ENCODE measurements around the gene DLL1.
A peak's percentile ranks its signal among the peaks of the same experiment; 100 is the strongest.

The DLL1 gene

DNA sequence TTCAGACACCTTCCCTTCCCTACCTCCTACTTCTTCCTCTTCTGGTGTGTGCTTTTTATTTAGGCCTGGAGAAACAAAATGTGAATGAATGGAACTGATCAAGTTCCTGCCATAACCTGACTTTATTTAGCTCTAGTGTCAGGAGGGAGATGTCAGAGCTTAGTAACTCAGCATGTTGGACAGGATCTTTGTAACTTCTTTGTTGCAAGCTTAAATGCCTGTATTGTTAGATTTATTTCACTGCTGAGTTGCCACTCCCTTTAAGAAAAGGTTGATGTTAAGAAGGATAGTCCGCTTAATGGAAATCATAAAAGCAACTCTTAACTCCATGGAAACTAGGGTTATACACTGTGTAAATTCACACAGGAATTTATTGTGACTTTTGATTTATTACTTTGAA, 17.9 kb upstream of the DLL1 start:
- H3K36me3 ChIP-seq (ENCODE audit: control insufficient read depth, insufficient read depth, low read length): no peaks in the 10 kb centered on the region
- H3K4me3 ChIP-seq (ENCODE audit: low read length): no peak overlapping the region
- no peak overlapping the region for H3K27ac ChIP-seq (ENCODE audit: low read length)
- peaks cover 2% of the 10 kb centered on the region for H3K4me1 ChIP-seq (ENCODE audit: control insufficient read depth, insufficient read depth, low read length)
- no peak for DNase-seq (ENCODE audit: low read depth, low spot score)
- no CpG with 5 or more reads among the region's 1 CpG for WGBS (ENCODE audit: insufficient coverage, insufficient read length)
- peaks cover 4% of the 10 kb centered on the region; the same call in 1 of the 2 replicates for H3K27me3 ChIP-seq (ENCODE audit: control insufficient read depth, insufficient read depth, low read length)
- no peaks in the 10 kb centered on the region for H3K9me3 ChIP-seq (ENCODE audit: control insufficient read depth, insufficient read depth, low read length)

DNA sequence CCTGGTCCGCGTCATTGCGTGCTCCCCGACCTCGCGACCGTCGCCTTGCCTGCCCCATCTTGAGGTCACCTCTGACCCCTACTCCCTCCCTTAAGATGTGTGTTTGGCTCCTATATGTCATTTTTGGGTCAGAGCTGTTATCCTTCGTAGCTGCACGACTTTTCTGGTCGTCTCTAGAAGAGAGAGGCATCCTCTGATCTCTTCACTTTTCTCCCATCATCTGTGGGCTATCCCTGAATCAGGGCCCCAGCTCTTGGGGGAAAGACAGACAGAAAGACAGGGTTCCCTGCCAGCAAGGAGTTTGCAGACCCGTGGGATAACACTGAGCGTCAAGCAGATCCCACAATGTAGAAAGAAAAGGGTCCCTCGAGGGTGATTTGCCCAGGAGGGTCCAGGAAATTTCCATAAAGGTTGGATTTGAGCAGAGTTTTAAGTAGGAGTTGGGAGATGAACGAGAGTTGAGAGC, 16.2 kb upstream of the DLL1 start:
- DNase-seq (ENCODE audit: low read depth, low spot score): no peak
- no CpG with 5 or more reads among the region's 15 CpGs for WGBS (ENCODE audit: insufficient coverage, insufficient read length)
- H3K4me1 ChIP-seq (ENCODE audit: control insufficient read depth, insufficient read depth, low read length): no peaks in the 10 kb centered on the region; the same call in 1 of the 2 replicates

DNA sequence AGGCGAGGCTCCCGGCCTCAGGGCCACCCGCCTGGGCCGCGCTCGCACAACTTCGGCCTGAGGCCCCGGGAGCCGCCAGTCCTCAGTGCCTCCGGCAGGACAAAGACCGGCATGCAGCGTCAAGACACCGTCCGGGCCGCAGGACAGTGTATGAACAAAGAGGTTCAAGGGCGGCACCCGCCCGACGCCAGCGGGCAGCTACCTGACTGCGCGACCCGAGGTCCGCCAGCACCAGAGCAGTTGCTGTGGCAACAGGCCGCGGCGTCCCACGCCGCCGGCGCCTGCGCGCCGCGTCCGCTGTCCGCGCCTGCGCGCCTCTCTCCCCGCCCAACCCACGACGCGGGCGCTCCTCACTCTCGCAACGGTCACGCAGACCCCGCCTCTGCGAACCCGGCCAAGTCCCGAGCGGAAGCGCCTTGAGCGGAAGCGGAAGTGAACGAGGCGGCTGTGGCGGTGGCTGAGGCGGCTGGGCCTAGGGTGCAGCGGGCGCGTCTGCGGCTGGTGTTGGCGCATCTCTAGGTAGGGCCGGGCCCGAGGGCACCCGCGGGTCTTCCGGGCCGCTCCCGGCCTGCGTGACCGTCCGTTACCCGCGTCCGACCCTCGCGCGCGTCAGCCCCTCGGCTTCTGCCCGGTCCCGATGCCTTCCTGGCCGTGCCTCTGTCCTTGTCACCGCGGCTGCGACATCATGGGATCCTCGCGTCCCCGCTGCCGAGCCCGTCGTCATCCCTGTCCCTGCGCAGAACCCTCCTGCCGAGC, 15.6 kb upstream of the DLL1 start, which contains the start of gene FAM120B:
Gene FAM120B, plus strand, starts transcription at position 435 of the 756 bp plus-strand sequence. CDS start 10,633 bp downstream, outside the sequence.
- H3K4me3 ChIP-seq (ENCODE audit: low read length): peak within 1 kb of the TSS; percentile 88
- H3K36me3 ChIP-seq (ENCODE audit: control insufficient read depth, insufficient read depth, low read length): no peaks in the 10 kb centered on the region
- peaks cover 4% of the 10 kb centered on the region; the same call in 1 of the 2 replicates for H3K27me3 ChIP-seq (ENCODE audit: control insufficient read depth, insufficient read depth, low read length)
- no peak within 1 kb of the TSS for H3K27ac ChIP-seq (ENCODE audit: low read length)
- no CpG with 5 or more reads among the region's 97 CpGs for WGBS (ENCODE audit: insufficient coverage, insufficient read length)
- no peaks in the 10 kb centered on the region; the same call in 1 of the 2 replicates for H3K4me1 ChIP-seq (ENCODE audit: control insufficient read depth, insufficient read depth, low read length)
- no peaks in the 10 kb centered on the region for H3K9me3 ChIP-seq (ENCODE audit: control insufficient read depth, insufficient read depth, low read length)
- no peak for DNase-seq (ENCODE audit: low read depth, low spot score)

More for the DNA sequence above, 16.2 kb upstream of the DLL1 start:
- no peaks in the 10 kb centered on the region for H3K36me3 ChIP-seq (ENCODE audit: control insufficient read depth, insufficient read depth, low read length)
- H3K9me3 ChIP-seq (ENCODE audit: control insufficient read depth, insufficient read depth, low read length): no peaks in the 10 kb centered on the region
- peak overlapping the region; percentile 88 for H3K4me3 ChIP-seq (ENCODE audit: low read length)
- peaks cover 4% of the 10 kb centered on the region; the same call in 1 of the 2 replicates for H3K27me3 ChIP-seq (ENCODE audit: control insufficient read depth, insufficient read depth, low read length)
- H3K27ac ChIP-seq (ENCODE audit: low read length): no peak overlapping the region

DNA sequence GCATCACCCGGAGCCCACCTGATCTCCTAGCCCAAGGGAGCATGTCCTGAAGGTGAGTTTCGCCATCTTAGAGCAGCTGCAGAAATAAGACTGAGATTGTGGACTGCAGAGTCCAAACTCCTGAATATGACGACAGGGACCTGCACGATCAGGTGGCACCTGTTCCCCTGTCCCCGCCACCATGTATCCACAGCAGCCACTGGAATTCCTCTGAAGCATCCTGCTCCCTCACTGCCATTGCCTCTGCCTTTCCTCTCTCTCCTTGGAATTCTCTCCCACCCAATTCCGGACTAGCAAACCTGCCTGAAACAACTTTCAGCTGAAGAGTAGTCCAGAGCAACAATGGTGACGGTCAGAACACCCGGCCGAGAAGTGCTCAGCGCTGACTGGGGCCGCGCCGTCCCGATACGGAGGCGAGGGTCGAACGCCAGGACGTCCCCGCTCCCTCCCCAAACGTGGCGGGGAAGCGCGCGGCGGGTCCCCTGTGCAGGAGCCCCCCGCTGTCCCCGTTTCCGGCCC, 15.0 kb upstream of the DLL1 start:
- DNase-seq (ENCODE audit: low read depth, low spot score): no peak
- H3K4me3 ChIP-seq (ENCODE audit: low read length): peak overlapping the region; percentile 88; the same call in 1 of the 2 replicates
- WGBS (ENCODE audit: insufficient coverage, insufficient read length): no CpG with 5 or more reads among the region's 29 CpGs
- H3K27me3 ChIP-seq (ENCODE audit: control insufficient read depth, insufficient read depth, low read length): peaks cover 4% of the 10 kb centered on the region; the same call in 1 of the 2 replicates
- H3K4me1 ChIP-seq (ENCODE audit: control insufficient read depth, insufficient read depth, low read length): no peaks in the 10 kb centered on the region; the same call in 1 of the 2 replicates
- H3K9me3 ChIP-seq (ENCODE audit: control insufficient read depth, insufficient read depth, low read length): no peaks in the 10 kb centered on the region
- no peak overlapping the region for H3K27ac ChIP-seq (ENCODE audit: low read length)
- H3K36me3 ChIP-seq (ENCODE audit: control insufficient read depth, insufficient read depth, low read length): no peaks in the 10 kb centered on the region

DNA sequence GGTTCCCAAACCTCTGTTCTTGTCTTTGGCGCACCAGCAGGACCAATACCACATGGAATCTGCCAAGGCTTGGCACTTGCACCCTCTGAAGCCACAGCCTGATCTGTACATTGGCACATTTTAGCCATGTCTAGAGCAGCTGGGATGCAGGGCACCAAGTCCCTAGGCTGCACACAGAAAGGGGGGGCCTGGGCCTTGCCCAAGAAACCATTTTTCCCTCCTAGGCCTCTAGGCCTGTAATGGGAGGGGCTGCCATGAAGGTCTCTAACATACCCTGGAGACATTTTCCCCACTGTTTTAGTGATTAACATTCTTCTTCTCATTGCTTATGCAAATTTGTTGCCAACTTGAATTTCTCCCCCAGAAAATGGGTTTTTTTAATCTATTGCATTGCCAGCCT, 10.3 kb upstream of the DLL1 start:
- H3K4me1 ChIP-seq (ENCODE audit: control insufficient read depth, insufficient read depth, low read length): no peaks in the 10 kb centered on the region; the same call in 1 of the 2 replicates
- H3K27ac ChIP-seq (ENCODE audit: low read length): no peak overlapping the region
- WGBS (ENCODE audit: insufficient coverage, insufficient read length): no CpG with 5 or more reads among the region's 1 CpG
- no peaks in the 10 kb centered on the region for H3K36me3 ChIP-seq (ENCODE audit: control insufficient read depth, insufficient read depth, low read length)
- H3K9me3 ChIP-seq (ENCODE audit: control insufficient read depth, insufficient read depth, low read length): no peaks in the 10 kb centered on the region
- no peak for DNase-seq (ENCODE audit: low read depth, low spot score)
- peaks cover 4% of the 10 kb centered on the region; the same call in 1 of the 2 replicates for H3K27me3 ChIP-seq (ENCODE audit: control insufficient read depth, insufficient read depth, low read length)
- no peak overlapping the region for H3K4me3 ChIP-seq (ENCODE audit: low read length)

DNA sequence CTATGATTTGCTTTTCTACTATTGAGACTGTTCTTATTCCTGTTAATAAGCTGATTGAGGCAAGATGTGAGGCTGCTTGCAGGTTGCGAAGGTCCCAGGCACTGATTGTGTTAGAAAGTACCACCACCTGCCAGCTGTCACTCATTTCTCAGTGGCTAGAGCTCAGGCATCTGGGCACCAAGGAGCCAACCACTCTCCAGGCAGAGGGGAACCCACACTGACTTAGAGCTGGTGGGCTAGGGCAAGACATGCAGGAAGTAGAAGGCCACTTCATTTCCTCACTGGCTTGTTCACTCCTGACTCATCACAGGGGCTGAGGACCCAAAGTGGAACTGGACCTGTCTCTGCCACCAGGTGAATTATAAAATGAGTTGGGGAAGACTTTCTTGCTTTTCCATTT, 7.8 kb upstream of the DLL1 start:
- peaks cover 9% of the 10 kb centered on the region for H3K4me1 ChIP-seq (ENCODE audit: control insufficient read depth, insufficient read depth, low read length)
- no CpG with 5 or more reads among the region's 1 CpG for WGBS (ENCODE audit: insufficient coverage, insufficient read length)
- peaks cover 17% of the 10 kb centered on the region for H3K27me3 ChIP-seq (ENCODE audit: control insufficient read depth, insufficient read depth, low read length)
- no peaks in the 10 kb centered on the region for H3K36me3 ChIP-seq (ENCODE audit: control insufficient read depth, insufficient read depth, low read length)
- H3K4me3 ChIP-seq (ENCODE audit: low read length): no peak overlapping the region
- no peak overlapping the region for H3K27ac ChIP-seq (ENCODE audit: low read length)
- no peaks in the 10 kb centered on the region for H3K9me3 ChIP-seq (ENCODE audit: control insufficient read depth, insufficient read depth, low read length)
- no peak for DNase-seq (ENCODE audit: low read depth, low spot score)

DNA sequence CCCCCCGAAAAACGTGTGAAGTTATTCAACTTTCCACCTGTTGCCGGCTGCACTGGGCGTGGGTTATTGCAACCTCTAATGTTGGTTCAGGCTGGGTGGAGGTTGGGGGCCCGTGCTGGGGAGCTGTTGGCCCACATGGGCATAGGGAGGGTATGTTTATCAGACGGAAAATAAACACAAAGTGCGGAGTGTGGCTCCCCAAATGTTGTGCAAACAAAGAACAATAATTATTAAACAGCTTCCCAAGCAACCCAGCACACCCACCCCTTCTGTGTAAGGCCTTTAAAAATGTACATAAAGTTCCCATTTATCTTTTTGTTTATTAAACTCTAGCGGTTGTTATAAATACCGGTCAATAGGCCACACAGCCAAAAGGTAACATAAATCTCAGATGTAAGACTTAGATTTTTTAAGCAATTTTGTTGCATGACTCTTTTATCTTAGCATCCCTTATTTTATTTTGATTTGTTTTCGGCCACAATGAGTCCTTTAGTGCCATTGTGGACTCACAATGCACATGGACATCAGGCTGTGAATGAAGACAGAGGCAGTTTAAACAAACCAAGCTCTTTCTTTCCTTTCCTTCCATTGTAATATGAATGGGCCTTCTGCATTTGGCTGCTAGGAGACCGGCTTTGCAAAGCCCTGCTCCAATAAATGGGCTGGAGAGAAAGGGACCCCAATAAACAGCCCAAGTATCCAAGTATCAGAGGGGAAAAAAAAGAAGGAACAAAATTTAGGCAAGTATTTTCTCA, 6.9 kb upstream of the DLL1 start:
- Histone ChIP-seq H3K4me3 (ENCODE audit: low read length) (no peak overlapping the region), H3K27me3 (ENCODE audit: control insufficient read depth, insufficient read depth, low read length) (peaks cover 26% of the 10 kb centered on the region), H3K36me3 (ENCODE audit: control insufficient read depth, insufficient read depth, low read length) (no peaks in the 10 kb centered on the region), H3K9me3 (ENCODE audit: control insufficient read depth, insufficient read depth, low read length) (no peaks in the 10 kb centered on the region), H3K27ac (ENCODE audit: low read length) (no peak overlapping the region), H3K4me1 (ENCODE audit: control insufficient read depth, insufficient read depth, low read length) (peaks cover 9% of the 10 kb centered on the region)
- WGBS (ENCODE audit: insufficient coverage, insufficient read length): no CpG with 5 or more reads among the region's 11 CpGs
- no peak for DNase-seq (ENCODE audit: low read depth, low spot score)

DNA sequence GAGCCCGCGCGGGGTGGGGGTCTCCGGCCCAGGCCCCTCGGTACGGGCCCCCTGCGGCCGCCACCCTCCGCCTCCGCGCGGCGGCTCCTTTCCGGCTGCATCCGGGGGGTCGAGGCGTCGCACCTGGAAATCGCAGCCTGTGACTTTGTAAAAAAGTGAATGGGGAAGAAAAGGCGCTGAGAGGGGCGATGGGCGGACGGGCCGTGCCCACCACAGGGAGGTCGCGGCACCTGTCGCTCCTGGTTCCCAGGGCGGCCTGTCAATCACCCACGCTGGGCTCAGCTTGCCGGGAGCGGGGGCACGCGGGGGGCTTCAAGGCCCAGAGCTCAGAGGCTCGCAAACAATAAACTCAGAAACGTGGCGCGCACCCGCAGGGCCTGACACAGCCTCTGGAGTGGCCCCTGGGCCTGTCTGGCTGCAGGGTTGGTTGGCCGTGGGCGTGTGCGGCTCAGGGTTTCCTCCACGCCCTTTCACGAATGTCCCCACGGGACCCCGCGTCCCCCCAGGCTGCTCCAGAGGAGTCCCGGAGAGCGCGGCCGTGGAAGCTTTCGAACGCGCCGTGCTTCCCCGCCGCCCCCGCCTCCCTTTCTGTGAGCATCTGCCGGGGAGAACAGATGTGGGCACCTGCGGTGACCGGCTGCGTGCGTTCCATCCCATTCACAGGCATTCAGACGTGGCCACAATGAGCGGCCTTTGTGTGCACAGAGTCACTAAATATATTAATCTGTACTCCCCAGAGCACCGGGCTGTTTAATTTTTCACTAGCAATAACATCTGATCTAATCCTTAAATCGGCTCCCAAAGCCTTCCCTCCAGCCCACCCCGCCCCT, 6.1 kb upstream of the DLL1 start:
- no peak overlapping the region for H3K27ac ChIP-seq (ENCODE audit: low read length)
- no CpG with 5 or more reads among the region's 67 CpGs for WGBS (ENCODE audit: insufficient coverage, insufficient read length)
- H3K27me3 ChIP-seq (ENCODE audit: control insufficient read depth, insufficient read depth, low read length): peaks cover 34% of the 10 kb centered on the region
- H3K4me3 ChIP-seq (ENCODE audit: low read length): no peak overlapping the region; the same call in 1 of the 2 replicates
- peaks cover 14% of the 10 kb centered on the region for H3K4me1 ChIP-seq (ENCODE audit: control insufficient read depth, insufficient read depth, low read length)
- H3K9me3 ChIP-seq (ENCODE audit: control insufficient read depth, insufficient read depth, low read length): no peaks in the 10 kb centered on the region
- H3K36me3 ChIP-seq (ENCODE audit: control insufficient read depth, insufficient read depth, low read length): no peaks in the 10 kb centered on the region
- DNase-seq (ENCODE audit: low read depth, low spot score): no peak

DNA sequence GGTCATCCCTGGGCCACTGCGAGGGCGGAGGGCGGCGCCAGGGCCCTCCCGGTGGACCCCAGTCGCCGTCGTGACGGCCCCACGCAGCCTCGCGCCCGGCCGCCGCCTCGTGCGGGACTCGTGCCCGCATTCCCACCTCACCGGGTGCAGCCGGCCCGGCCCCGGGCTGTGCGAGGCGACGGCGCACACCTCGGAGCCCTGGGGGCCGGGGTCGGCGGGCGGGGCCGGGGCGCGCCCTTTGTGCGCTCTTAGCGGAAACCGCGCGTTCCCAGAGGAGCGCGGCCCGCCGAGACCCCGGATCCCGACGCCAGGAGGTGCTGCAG, 5.5 kb upstream of the DLL1 start:
- Histone ChIP-seq H3K27me3 (ENCODE audit: control insufficient read depth, insufficient read depth, low read length) (peaks cover 37% of the 10 kb centered on the region), H3K4me1 (ENCODE audit: control insufficient read depth, insufficient read depth, low read length) (peaks cover 14% of the 10 kb centered on the region), H3K36me3 (ENCODE audit: control insufficient read depth, insufficient read depth, low read length) (no peaks in the 10 kb centered on the region), H3K4me3 (ENCODE audit: low read length) (peak overlapping the region; percentile 1; the same call in 1 of the 2 replicates), H3K27ac (ENCODE audit: low read length) (no peak overlapping the region), H3K9me3 (ENCODE audit: control insufficient read depth, insufficient read depth, low read length) (no peaks in the 10 kb centered on the region)
- no peak for DNase-seq (ENCODE audit: low read depth, low spot score)
- no CpG with 5 or more reads among the region's 47 CpGs for WGBS (ENCODE audit: insufficient coverage, insufficient read length)

All from iPS DF 6.9 (cell line).